Gastroesophageal sphincter (tissue), 3 donors: ENCODE results near the gene SLC25A21.

Experiments used
- EP300 ChIP-seq: sonication (generic); formaldehyde crosslinking; IDR thresholded peaks from one replicate; pipeline ENCODE4 v1.6.1; 2017; ENCODE audit warnings: antibody characterized with exemption, mild to moderate bottlenecking
- POLR2A ChIP-seq, 2 donors: fragments of 450-650 bp; IDR thresholded peaks; one replicate each; pipeline ENCODE4 v1.6.1; 2017; ENCODE audit warnings: antibody characterized with exemption in 2 of 2, mild to moderate bottlenecking in 2 of 2, moderate library complexity in 1 of 2
- POLR2AphosphoS5 ChIP-seq: sonication (generic); formaldehyde crosslinking; IDR thresholded peaks from one replicate; pipeline ENCODE4 v1.6.1; 2017; ENCODE audit warnings: antibody characterized with exemption
- TF ChIP-seq, protein P1 (sequence below), 4 experiments: fragments of 200-600 bp in 2 of 4; fragments of 450-650 bp in 2 of 4; sonication (generic) in 1 of 4; IDR thresholded peaks; one replicate each; pipeline ENCODE4 v1.5.1; 2017 to 2019; ENCODE audit warnings: antibody characterized with exemption in 4 of 4, mild to moderate bottlenecking in 2 of 4, moderate library complexity in 2 of 4

DNA sequence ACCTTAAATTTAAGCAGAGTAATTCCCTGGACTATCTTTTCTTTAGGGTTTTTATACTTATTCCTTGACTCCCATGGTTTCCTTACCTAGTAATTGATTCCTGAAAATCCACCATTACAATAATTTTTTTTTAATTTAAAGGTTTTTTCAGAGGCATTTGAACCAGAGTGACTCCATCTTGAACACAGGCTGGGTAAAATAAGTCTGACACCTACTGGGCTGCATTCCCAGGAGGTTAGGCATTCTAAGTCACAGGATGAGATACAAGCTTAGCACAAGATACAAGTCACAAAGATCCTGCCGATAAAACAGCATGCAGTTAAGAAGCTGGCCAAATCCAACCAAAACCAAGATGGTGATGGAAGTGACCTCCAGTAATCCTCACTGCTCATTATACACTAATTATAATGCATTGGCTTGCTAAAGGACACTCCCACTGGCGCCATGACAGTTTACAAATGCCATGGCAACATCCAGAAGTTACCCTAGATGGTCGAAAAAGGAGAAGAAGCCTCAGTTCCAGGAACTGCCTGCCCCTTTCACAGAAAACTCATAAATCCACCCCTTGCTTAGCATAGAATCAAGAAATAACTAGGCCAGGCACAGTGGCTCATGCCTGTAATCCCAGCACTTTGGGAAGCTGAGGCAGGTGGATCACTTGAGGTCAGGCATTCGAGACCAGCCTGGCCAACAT lies 53.6 kb downstream of the SLC25A21 start:
- TF ChIP-seq, protein P1, sequence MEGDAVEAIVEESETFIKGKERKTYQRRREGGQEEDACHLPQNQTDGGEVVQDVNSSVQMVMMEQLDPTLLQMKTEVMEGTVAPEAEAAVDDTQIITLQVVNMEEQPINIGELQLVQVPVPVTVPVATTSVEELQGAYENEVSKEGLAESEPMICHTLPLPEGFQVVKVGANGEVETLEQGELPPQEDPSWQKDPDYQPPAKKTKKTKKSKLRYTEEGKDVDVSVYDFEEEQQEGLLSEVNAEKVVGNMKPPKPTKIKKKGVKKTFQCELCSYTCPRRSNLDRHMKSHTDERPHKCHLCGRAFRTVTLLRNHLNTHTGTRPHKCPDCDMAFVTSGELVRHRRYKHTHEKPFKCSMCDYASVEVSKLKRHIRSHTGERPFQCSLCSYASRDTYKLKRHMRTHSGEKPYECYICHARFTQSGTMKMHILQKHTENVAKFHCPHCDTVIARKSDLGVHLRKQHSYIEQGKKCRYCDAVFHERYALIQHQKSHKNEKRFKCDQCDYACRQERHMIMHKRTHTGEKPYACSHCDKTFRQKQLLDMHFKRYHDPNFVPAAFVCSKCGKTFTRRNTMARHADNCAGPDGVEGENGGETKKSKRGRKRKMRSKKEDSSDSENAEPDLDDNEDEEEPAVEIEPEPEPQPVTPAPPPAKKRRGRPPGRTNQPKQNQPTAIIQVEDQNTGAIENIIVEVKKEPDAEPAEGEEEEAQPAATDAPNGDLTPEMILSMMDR (IDR thresholded peaks at IDR 0.05): no peak
- TF ChIP-seq POLR2A (IDR thresholded peaks at IDR 0.05) (no peak), POLR2AphosphoS5 (no peak), EP300 (no peak)
